HG03342 (cell line): ENCODE data around the gene STIL.
"Not testable (repeated sequence)": the region's sequence is repeated elsewhere in the genome, so short reads cannot be mapped to it uniquely, and the experiment has no call there.

ENCODE experiments used
- ATAC-seq: cut with Tn5 transposase; IDR thresholded peaks from one replicate; pipeline ENCODE4 v1.9.1; 2021; ENCODE audit warnings: mild to moderate bottlenecking, moderate library complexity; ENCODE audit not compliant: unreplicated experiment

The STIL gene

GRCh38 chr1:47313915-47314664 is at the start of gene STIL:
TSS of gene STIL (minus strand) at chr1:47314147. CDS start at chr1:47310319, 3,828 bp downstream.
- ATAC-seq = peak; percentile 96

- ATAC-seq = no peak
These were observed 48.9 kb upstream of the STIL start for GRCh38 chr1:47362828-47363227.

GRCh38 chr1:47361380-47361779 is 47.4 kb upstream of the STIL start:
- no peak for ATAC-seq

- peak; percentile 91 for ATAC-seq
These were observed 37.4 kb upstream of the STIL start for GRCh38 chr1:47351305-47351704.

GRCh38 chr1:47348246-47348645 is 34.3 kb upstream of the STIL start:
- no peak for ATAC-seq

GRCh38 chr1:47347735-47348134 is 33.8 kb upstream of the STIL start:
- no peak for ATAC-seq

GRCh38 chr1:47346979-47347378 is 33.0 kb upstream of the STIL start:
- not testable (repeated sequence) for ATAC-seq

GRCh38 chr1:47340227-47340626 is 26.3 kb upstream of the STIL start:
- no peak for ATAC-seq

- no peak for ATAC-seq
These were observed 24.5 kb upstream of the STIL start for GRCh38 chr1:47338249-47339077.

- no peak for ATAC-seq
These were observed 23.4 kb upstream of the STIL start for GRCh38 chr1:47337350-47337749.

- no peak for ATAC-seq
These were observed 21.0 kb upstream of the STIL start for GRCh38 chr1:47334765-47335435.

GRCh38 chr1:47333922-47334764 is 20.2 kb upstream of the STIL start:
- ATAC-seq = peak; percentile 82

GRCh38 chr1:47333578-47333921 is 19.6 kb upstream of the STIL start, which contains the start of gene CMPK1:
TSS of gene CMPK1 (plus strand) at chr1:47333790. CDS start at chr1:47333946, 156 bp downstream.
- peak; percentile 73 for ATAC-seq

- no peak for ATAC-seq
These were observed 19.0 kb upstream of the STIL start for GRCh38 chr1:47332779-47333577.

GRCh38 chr1:47331875-47332274 is 17.9 kb upstream of the STIL start:
- ATAC-seq = no peak

- no peak for ATAC-seq
These were observed 16.3 kb upstream of the STIL start for GRCh38 chr1:47330212-47330611.

- no peak for ATAC-seq
These were observed 15.0 kb upstream of the STIL start for GRCh38 chr1:47328992-47329391.

- no peak for ATAC-seq
These were observed 12.3 kb upstream of the STIL start for GRCh38 chr1:47326271-47326670.

- no peak for ATAC-seq
These were observed 11.6 kb upstream of the STIL start for GRCh38 chr1:47325528-47325927.

- no peak for ATAC-seq
These were observed 10.7 kb upstream of the STIL start for GRCh38 chr1:47324682-47325081.
